Stimulated activated CD8-positive, alpha-beta memory T cell treated with anti-CD3 and anti-CD28 coated beads, Interleukin-12 subunit alpha, Interleukin-12 subunit beta, amount 100 ng/mL, for 4 hours (primary cell): Measurements from ENCODE around the gene TRO.
A peak's percentile ranks its signal among the peaks of the same experiment; 100 is the strongest.

ENCODE experiments used
- DNase-seq: peaks from one replicate; pipeline ENCODE4 v3.0.0-alpha.2; 2020; ENCODE audit warnings: low read depth

The TRO gene, protein sequence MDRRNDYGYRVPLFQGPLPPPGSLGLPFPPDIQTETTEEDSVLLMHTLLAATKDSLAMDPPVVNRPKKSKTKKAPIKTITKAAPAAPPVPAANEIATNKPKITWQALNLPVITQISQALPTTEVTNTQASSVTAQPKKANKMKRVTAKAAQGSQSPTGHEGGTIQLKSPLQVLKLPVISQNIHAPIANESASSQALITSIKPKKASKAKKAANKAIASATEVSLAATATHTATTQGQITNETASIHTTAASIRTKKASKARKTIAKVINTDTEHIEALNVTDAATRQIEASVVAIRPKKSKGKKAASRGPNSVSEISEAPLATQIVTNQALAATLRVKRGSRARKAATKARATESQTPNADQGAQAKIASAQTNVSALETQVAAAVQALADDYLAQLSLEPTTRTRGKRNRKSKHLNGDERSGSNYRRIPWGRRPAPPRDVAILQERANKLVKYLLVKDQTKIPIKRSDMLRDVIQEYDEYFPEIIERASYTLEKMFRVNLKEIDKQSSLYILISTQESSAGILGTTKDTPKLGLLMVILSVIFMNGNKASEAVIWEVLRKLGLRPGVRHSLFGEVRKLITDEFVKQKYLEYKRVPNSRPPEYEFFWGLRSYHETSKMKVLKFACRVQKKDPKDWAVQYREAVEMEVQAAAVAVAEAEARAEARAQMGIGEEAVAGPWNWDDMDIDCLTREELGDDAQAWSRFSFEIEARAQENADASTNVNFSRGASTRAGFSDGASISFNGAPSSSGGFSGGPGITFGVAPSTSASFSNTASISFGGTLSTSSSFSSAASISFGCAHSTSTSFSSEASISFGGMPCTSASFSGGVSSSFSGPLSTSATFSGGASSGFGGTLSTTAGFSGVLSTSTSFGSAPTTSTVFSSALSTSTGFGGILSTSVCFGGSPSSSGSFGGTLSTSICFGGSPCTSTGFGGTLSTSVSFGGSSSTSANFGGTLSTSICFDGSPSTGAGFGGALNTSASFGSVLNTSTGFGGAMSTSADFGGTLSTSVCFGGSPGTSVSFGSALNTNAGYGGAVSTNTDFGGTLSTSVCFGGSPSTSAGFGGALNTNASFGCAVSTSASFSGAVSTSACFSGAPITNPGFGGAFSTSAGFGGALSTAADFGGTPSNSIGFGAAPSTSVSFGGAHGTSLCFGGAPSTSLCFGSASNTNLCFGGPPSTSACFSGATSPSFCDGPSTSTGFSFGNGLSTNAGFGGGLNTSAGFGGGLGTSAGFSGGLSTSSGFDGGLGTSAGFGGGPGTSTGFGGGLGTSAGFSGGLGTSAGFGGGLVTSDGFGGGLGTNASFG (N-terminal part only)

DNA sequence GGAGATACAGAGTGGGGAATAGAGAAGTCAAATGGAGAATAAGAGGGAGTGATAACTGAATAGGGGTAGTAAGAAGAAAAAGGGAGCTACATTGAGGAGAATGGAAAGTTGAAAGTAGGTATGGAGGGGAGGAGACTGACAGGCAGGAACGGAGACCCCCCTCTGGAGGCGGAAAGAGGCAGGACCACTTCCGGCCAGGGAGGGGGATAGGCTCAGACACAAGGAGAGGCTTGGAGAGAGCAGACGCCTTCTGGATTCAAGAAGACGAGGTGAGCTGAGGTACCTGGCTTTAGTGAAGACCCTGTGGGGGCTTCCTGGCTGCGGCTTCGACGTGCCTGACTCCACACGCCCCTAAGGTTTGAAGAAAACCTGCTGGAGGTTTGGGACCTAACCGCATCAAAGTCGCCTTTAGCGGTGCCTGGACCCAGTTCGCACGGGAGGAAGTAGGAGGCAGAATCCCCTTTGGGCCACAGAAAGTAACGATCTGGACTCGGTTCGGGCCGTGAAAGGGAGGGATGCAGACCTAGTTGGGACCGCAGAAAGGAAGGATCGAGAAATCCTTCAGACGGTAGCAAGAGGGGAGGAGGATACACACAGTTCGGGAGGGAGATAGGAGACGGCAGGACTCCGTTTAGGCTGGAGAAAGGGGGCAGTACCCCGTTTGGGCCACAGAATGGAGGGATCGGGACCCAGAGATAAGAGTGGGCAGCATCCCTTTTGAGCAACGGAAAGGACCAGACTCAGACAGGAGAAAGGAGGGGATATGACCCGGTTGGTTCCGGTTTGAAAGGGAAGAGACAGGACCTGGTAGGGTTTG, at the start of gene TRO:
TSS of gene TRO (plus strand) at position 215 of the 817 bp plus-strand sequence. CDS start 1,423 bp downstream, outside the sequence.
- no peak for DNase-seq

DNA sequence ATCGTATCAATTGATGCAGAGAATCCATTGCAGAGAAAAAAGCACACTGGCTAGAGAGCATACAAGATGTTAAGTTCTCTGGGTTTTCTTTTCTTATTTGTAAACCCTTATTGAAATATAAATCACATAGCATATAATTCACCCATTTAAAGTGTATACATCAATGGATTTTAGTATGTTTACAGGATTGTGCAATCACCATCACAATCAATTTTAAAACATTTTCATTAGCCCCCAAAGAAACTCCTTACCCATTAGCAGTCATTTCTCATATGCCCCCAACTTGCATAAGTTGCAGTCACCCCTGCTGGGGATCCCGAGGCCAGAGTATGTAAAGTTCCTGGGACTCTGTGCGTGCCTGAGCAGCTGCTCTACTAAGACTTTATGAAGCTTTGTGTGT, 34.9 kb upstream of the TRO start:
- no peak for DNase-seq

DNA sequence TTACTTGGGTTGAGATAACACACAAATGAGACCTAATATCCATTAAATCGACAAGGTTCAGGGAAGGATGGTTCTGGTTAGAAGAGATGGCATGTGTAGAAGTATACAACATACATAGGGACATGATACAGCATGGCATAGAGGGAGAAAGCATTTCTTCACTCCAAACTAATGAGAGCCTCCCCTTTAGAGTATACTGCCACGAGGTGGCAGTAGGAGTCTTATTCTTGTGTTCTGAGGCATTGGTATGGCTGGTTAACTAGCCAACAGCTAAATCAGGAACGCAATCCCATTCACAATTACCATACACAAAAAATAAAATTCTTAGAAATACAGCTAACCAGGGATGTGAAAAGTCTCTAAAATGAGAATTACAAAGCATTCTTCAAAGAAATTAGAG, 29.1 kb upstream of the TRO start:
- DNase-seq = no peak

DNA sequence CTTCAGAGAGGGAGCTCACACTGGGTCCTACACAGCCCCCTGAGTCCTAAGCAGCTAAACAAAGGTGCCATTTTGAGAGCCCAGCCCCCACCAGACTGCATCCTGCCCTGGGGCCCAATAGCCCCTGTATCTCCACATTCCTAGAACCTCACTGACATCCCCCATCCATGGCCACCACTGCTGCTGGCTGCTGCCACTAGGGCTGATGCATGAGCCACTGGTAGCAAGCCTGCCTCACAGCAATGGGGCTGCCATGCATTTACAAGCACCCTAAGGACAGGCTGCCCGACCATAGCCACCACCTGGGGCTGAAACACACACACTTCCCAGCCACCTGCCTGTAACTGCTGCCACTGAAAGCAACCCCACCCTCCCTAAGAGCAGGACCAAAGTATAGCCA, 26.5 kb upstream of the TRO start:
- no peak for DNase-seq

DNA sequence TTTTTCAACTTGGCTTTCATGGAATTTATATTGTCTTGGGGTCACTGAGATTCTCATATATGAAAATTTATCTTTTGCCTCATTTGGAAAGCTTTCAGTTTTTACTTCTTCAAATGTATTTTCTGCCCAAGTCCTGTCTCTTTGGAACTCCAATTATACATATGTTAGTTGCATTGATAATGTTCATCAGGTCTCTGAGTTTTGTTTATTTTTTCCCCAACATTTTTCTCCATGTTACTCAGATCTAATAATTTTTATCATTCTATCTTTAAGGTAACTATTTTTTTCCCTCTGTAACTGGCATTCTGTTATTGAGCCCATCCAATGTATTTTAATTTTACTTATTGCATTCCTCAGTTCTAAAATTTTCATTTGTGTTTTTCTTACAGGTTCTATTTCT, 10.7 kb upstream of the TRO start:
- DNase-seq = no peak

DNA sequence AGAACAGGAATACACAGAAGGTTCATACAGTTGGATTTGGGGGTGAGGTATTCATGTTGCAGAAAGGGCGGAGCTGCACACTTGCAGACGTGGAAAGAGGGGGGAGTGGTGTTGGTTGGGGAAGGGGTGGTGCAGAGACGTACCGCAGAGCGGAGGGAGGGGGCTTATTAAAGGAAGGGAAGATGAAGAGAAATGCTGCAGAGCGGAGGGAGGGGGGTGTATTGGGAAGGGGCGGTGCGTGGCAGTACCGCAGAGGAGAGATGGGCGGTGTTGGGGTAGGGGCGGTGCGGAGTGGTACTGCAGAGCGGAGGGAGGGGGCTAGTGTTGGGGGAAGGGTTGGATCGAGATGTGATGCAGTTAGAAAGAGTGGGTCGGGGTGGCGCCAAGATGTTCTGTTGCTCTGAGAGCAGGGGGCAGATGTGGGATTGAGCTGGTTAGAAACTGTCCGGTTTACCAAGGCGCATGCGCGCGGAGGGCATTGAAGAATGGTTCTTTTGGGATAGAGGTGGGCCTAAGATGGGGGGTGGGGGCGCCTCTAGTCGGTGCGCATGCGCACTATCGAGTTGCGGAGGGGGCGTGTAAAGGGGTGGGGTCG, 900 bp downstream of the TRO start:
- peak; percentile 13 for DNase-seq

DNA sequence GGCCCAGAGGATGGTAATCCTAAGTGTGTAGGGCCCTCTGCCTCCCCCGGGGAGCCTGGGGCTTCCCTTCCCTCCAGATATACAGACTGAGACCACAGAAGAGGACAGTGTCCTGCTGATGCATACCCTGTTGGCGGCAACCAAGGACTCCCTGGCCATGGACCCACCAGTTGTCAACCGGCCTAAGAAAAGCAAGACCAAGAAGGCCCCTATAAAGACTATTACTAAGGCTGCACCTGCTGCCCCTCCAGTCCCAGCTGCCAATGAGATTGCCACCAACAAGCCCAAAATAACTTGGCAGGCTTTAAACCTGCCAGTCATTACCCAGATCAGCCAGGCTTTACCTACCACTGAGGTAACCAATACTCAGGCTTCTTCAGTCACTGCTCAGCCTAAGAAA, 1.9 kb downstream of the TRO start:
- no peak for DNase-seq

DNA sequence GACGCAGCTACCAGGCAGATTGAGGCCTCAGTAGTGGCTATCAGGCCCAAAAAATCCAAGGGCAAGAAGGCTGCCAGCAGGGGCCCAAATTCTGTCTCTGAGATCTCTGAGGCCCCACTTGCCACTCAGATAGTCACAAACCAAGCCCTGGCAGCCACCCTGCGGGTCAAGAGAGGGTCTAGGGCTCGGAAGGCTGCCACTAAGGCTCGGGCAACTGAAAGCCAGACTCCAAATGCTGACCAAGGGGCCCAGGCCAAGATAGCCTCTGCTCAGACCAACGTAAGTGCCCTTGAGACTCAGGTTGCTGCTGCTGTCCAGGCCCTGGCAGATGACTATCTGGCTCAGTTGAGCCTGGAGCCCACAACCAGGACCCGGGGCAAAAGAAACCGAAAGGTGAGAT, 2.8 kb downstream of the TRO start:
- DNase-seq = no peak

DNA sequence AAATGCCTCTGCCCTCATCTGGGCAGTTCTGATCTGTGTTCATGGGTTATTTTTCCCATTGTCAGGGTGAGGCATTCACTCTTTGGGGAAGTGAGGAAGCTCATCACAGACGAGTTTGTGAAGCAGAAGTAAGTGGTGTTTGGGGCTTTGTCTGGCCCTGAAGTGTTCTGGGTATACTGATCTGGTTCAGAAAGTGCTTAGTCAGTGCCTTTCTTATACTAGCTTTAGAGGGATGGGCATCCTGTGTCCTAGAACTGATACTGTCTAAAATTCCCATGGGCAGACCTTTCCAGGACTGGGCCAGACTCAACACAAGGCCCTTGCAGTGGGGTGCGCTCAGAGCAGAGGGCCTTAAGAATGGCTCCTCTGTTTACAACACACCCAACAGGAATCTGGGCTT, 6.4 kb downstream of the TRO start:
- DNase-seq = no peak

DNA sequence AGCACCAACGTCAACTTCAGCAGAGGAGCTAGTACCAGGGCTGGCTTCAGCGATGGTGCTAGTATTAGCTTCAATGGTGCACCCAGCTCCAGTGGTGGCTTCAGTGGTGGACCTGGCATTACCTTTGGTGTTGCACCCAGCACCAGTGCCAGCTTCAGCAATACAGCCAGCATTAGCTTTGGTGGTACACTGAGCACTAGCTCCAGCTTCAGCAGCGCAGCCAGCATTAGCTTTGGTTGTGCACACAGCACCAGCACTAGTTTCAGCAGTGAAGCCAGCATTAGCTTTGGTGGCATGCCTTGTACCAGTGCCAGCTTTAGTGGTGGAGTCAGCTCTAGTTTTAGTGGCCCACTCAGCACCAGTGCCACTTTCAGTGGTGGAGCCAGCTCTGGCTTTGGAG, 8.3 kb downstream of the TRO start:
- DNase-seq = no peak

DNA sequence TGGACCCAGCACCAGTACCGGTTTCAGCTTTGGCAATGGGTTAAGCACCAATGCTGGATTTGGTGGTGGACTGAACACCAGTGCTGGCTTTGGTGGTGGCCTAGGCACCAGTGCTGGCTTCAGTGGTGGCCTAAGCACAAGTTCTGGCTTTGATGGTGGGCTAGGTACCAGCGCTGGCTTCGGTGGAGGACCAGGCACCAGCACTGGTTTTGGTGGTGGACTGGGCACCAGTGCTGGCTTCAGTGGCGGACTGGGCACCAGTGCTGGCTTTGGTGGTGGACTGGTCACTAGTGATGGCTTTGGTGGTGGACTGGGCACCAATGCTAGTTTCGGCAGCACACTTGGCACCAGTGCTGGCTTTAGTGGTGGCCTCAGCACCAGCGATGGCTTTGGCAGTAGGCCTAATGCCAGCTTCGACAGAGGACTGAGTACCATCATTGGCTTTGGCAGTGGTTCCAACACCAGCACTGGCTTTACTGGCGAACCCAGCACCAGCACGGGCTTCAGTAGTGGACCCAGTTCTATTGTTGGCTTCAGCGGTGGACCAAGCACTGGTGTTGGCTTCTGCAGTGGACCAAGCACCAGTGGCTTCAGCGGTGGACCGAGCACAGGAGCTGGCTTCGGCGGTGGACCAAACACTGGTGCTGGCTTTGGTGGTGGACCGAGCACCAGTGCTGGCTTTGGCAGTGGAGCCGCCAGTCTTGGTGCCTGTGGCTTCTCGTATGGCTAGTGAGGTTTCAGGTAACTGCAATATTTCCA, 9.8 kb downstream of the TRO start:
- no peak for DNase-seq

DNA sequence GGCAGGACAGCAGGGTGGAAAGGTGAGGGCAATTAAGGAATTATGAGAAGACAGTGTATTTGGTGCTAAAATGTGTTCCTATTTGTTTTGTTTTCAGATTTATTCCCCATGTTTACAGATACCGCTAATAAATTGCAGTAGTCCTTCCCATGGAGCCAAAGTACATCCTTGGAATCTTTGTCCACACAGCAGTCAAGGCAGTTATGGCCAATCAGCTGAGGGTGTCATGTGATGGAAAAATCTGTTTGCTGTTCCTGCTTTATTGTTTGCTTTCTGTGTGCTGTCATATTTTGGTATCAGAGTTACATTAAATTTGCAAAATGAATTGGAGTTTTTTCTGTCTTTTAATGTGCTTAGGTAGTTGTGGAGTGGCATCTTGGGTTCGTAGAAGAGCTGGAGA, 10.5 kb downstream of the TRO start:
- DNase-seq = no peak

DNA sequence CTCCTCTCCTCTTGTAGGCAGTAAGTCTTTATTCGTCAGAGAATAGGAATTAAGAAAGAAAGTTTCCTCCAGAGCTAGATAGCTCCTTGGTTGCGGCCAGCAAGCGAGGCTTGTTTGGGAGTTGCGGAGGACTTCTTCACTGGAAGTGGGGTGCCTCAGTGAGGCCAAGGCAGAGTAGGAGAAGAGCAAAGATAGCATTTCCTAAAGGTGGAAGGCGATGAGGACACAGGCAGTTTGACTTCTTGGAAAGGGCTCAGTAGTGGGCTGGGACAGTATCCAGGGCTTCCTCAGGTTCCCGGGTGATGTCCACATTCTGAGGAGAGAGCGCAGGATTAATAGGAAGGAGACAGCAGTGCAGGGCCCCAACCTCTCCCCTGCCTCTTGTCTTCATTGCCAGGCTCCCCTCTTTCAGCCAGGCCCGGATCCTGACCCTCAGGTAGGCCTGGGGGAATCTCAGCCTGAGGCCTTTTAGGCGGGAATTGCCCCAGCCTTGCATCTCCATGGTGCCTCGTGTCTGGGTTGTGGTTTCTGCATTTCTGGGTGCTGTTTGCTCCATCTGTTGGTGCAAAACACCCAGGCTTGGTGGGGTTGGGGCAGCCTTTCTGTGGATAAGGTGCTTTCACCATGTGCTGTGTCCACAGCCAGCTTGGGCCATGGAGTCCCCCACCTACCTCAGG, 12.7 kb downstream of the TRO start:
- DNase-seq = no peak

DNA sequence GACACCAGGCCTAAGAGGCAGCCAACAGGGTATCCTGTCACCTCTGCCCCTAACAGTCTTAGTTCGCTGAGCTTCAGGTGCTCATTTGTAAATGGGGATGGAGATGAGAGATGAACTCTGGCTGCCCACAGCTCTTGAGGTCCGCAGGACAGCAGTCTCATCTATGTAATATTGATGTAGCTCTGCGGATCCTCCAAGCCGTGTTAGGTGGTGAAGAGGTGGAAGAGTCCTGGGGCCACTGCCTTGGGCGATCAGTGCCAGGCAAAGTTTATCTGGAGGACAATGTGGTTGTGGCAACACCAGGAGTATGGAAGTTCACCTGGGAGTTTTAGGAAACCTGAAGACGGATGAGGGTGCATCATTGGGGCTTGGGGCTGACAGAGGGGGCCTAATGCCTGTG, 13.4 kb downstream of the TRO start:
- no peak for DNase-seq

DNA sequence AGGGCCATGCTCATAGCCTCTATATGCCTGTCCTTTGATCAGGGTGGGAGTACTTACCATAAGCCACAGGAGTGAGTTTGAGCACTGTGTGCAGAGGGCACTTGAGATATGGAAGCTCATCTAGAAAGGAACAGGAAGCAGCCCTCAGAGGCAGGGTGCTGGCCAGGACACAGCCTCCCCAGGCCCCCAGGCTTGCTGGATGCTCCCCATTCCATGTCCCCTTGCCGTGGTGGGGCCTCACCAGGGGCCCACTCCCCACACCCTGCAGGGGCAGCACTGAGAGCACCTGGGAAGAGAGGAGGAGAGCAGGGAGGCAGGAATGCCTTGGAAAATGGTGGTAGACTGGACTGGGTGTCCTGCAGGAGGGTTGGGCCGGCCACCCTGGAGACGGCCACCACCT, 14.3 kb downstream of the TRO start:
- DNase-seq = no peak

DNA sequence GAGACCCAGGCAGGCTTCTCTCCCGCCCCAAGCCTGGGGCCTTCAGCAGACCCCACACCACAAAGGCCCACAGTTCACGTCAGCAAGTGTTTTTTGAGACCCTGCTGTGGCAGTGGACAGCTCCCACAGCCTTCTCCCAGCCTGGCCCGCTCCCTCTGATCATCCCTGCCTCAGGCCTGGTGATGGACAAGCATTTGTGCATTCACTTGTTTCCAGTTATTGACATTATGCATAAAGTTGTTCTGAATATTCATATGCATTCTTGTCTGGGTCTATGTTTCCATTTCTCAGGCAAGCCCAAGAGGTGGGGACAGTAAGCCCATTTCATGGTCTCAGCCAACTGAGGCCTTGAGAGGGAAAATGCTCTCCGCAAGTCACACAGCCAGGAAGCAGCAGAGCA, 14.7 kb downstream of the TRO start:
- no peak for DNase-seq

DNA sequence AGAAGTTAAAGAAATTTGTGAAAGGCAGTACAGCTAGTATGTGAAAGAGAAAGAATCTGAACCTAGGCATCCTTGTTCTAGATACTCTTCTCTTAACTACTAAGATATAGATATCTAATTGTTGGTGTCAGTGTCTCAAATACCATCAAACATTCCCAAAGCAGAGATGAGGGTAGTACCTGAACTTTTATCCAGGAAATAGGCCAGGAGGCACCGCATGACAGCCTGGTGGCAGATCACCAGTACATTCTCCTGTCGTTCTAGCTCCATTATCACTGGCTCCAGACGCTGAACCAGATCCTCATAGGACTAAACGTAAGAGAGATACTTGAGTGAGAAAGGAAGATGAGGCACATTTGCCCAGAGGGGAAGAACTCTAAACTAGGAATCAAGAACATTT, 16.8 kb downstream of the TRO start:
- no peak for DNase-seq

DNA sequence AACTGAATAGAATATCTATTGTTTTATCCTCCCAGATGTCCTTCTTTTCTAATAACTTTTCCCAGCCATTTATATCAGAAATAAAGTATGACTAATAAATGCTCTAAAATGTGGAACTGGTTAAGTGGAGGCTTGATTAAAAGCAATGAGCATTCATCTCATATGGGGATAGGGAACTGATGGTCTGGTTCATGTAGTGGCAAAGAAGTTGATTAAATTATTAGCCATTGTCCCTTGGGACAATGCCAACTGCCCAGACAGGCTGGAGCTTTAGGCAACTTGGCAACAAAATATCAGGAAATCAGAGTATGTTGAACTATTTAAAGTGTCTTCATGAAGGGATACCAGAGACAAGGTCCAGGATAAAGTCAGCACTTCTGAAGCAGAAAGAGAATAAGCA, 24.2 kb downstream of the TRO start:
- DNase-seq = no peak

DNA sequence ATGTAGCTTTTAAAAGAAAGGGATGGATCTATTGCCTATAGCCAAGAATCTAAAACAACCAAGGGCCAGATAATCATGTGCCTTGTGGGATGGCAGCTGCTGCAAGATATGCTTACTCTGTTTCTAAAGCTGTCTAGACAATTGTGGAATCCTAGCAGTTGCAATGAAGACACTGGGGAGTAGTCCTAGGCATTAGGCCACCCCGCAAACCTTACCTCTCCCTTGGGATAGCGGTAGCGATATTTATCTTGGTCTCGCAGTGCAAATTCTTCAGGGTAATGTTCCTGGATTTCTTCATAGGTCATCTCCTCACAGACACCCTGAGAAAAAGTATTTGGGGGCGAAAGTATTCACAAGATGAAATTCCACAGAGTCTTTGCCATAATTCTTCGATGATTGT, 24.6 kb downstream of the TRO start:
- no peak for DNase-seq
